Subcutaneous abdominal adipose tissue (tissue), 5 donors: ENCODE data around the gene SOCS6.
A peak's percentile ranks its signal among the peaks of the same experiment; 100 is the strongest.

Experiments used
- H3K27ac ChIP-seq: one replicate; pipeline ENCODE4 v1.7.0; 2013; ENCODE audit warnings: low read depth, mild to moderate bottlenecking, inconsistent platforms, low read length, moderate library complexity
- H3K27me3 ChIP-seq, 5 donors: one replicate each; pipeline ENCODE4 v1.7.0; 2013; ENCODE audit warnings: low read length in 5 of 5, inconsistent platforms in 1 of 5; ENCODE audit not compliant: control insufficient read depth in 5 of 5, insufficient read depth in 4 of 5
- H3K36me3 ChIP-seq, 5 donors: one replicate each; pipeline ENCODE4 v1.7.0; 2013; ENCODE audit warnings: low read length in 5 of 5; ENCODE audit not compliant: control insufficient read depth in 5 of 5, insufficient read depth in 5 of 5
- H3K4me1 ChIP-seq, 5 donors: one replicate each; pipeline ENCODE4 v1.7.0; 2013; ENCODE audit warnings: low read length in 5 of 5, mild to moderate bottlenecking in 3 of 5, moderate library complexity in 1 of 5; ENCODE audit not compliant: control insufficient read depth in 5 of 5, insufficient read depth in 5 of 5
- H3K4me3 ChIP-seq, 5 donors: one replicate each; pipeline ENCODE4 v1.7.0; 2013; ENCODE audit warnings: low read length in 5 of 5, low read depth in 1 of 5
- H3K9ac ChIP-seq, 5 donors: one replicate each; pipeline ENCODE4 v1.7.0; 2013; ENCODE audit warnings: low read length in 5 of 5, mild to moderate bottlenecking in 4 of 5, moderate library complexity in 3 of 5
- H3K9me3 ChIP-seq, 5 donors: one replicate each; pipeline ENCODE4 v1.7.0; 2013; ENCODE audit warnings: low read length in 5 of 5; ENCODE audit not compliant: control insufficient read depth in 5 of 5
- donor health status: healthy.
- donor health status: healthy.
- donor health status: healthy.
- donor health status: healthy.
- donor health status: healthy.

Gene SOCS6

DNA sequence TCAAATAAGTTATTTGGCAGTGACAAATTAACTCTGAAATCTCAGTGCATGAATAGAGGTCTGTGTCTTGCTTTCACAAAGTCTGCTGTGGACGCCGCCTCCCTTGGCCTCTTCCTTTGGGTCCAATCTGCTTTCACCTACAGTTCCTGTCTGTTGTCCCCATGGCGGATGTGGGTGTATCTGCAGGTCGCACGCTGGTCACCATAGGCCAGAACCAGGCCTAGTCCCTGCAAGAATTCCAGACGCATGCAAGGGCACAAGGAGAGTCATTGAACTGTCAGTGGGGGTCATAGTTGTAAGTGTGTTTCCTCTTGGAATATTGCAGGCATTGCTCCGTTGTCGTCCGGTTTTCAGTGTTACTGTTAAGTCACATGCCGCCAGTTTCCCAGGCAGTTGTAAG is 7.4 kb downstream of the SOCS6 start:
- H3K36me3 ChIP-seq = no peaks in the 10 kb centered on the region
- no peaks in the 10 kb centered on the region for H3K9me3 ChIP-seq
- H3K27ac ChIP-seq = no peak overlapping the region
- peaks cover 6 to 34% (median 27%) of the 10 kb centered on the region in 5 donors for H3K4me1 ChIP-seq
- no peak overlapping the region for H3K9ac ChIP-seq
- H3K27me3 ChIP-seq = no peaks in the 10 kb centered on the region
- peak overlapping the region in 2 of 5 donors; percentile 17 to 22 for H3K4me3 ChIP-seq

DNA sequence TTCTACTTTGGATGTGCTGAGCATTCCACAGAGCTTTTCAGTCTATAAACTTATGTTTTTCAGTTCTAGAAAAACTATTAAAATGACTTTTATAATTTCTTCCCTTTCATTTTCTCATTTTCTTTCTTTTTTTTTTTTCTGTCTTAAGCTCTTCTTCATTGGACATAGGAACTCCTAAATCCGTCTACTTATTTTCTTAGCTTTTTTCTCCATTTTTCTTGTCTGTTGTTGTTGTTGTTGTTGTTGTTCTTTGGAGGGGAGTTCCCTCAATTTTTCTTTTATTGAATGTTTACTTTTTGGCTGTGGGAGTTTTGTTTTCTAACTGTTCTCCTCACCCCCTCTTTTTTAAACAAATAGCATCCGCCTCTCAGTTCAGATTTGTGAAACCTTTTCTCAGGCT is 7.9 kb downstream of the SOCS6 start:
- Histone ChIP-seq H3K36me3 (no peaks in the 10 kb centered on the region), H3K27me3 (no peaks in the 10 kb centered on the region), H3K9ac (no peak overlapping the region), H3K4me3 (no peak overlapping the region), H3K9me3 (no peaks in the 10 kb centered on the region), H3K4me1 (peaks cover 6 to 36% (median 26%) of the 10 kb centered on the region in 5 donors), H3K27ac (no peak overlapping the region)

DNA sequence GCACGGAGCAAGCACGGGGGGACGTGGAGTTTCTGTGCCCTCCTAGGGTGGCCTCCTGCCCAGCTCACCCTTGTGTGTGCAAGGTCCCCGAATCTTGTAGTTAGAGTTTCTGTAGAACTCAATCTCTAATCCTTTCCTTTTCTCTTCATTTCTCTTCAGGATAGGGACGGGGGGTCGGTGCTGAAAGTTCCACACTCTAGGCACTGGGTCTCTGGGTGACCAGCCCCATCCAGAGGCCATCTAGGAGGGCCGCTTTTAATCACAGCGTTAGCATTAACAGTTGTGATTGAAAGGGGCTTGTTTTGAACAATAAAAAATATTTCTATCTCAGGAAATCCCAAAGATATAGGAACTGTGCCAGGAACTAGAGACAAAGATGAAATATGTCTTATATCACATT is 10.5 kb downstream of the SOCS6 start:
- H3K4me3 ChIP-seq = no peak overlapping the region
- H3K9ac ChIP-seq = no peak overlapping the region
- peaks cover 6 to 33% (median 13%) of the 10 kb centered on the region in 5 donors for H3K4me1 ChIP-seq
- no peaks in the 10 kb centered on the region for H3K27me3 ChIP-seq
- no peak overlapping the region for H3K27ac ChIP-seq
- no peaks in the 10 kb centered on the region for H3K36me3 ChIP-seq
- no peaks in the 10 kb centered on the region for H3K9me3 ChIP-seq

DNA sequence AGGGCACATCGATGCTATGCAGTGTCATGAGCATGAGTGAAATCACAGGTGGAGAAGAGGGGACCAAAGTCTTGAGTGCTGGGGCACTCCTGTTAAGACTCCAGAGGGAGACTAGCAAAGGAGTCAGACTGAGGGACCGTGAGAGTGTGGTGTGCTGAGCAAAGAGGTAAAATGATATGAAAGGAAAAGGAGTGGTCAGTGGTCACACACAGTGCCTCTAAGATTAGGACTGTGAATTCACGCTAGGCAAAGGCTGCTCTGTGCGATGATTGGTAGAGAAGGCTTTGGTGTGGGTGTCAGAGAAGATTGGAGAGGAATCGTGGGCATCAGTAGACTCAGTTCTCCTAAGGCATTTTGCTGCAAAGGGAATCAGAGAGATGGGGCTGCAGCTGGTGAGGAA is 12.8 kb downstream of the SOCS6 start:
- H3K4me1 ChIP-seq = peaks cover 0 to 17% (median 0%) of the 10 kb centered on the region in 5 donors
- H3K4me3 ChIP-seq = no peak overlapping the region
- no peak overlapping the region for H3K9ac ChIP-seq
- no peaks in the 10 kb centered on the region for H3K9me3 ChIP-seq
- no peaks in the 10 kb centered on the region for H3K27me3 ChIP-seq
- no peaks in the 10 kb centered on the region for H3K36me3 ChIP-seq
- no peak overlapping the region for H3K27ac ChIP-seq

DNA sequence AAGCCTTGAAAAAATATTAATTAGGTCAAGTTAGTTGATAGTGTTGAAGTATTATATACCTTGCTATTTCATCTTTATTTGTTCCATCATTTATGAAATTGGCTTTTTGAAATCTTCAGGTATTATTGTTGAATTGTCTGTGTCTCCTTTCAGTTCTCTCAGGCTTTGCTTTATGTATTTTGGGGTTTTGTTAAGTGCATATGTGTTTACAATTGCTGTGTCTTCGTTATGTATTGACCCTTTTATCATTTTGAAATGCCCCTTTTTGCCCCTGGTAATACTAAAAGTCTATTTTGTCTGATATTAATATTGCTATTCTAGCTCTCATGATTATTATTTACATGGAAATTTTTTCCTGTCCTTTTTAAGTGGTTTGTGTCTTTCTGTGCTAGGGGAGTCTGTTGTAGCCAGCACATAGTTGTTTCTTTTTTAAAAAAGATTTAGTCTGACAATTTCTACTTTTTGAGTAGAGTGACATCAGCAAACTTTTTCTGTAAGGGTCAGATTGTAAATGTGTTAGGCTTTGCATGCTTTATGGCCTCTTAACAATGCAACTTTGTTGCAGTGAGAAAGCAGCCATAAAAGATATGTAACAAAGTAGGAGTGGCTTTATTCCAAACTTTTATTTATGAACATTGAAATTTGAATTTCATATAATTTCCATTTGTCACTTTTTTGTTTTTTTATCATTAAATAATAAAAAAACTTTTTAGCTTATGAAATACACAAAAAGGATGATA is 19.9 kb downstream of the SOCS6 start:
- peaks cover 0 to 5% (median 0%) of the 10 kb centered on the region in 5 donors for H3K9me3 ChIP-seq
- no peaks in the 10 kb centered on the region for H3K36me3 ChIP-seq
- no peak overlapping the region for H3K27ac ChIP-seq
- no peak overlapping the region for H3K4me3 ChIP-seq
- H3K4me1 ChIP-seq = no peaks in the 10 kb centered on the region
- H3K9ac ChIP-seq = no peak overlapping the region
- no peaks in the 10 kb centered on the region for H3K27me3 ChIP-seq

DNA sequence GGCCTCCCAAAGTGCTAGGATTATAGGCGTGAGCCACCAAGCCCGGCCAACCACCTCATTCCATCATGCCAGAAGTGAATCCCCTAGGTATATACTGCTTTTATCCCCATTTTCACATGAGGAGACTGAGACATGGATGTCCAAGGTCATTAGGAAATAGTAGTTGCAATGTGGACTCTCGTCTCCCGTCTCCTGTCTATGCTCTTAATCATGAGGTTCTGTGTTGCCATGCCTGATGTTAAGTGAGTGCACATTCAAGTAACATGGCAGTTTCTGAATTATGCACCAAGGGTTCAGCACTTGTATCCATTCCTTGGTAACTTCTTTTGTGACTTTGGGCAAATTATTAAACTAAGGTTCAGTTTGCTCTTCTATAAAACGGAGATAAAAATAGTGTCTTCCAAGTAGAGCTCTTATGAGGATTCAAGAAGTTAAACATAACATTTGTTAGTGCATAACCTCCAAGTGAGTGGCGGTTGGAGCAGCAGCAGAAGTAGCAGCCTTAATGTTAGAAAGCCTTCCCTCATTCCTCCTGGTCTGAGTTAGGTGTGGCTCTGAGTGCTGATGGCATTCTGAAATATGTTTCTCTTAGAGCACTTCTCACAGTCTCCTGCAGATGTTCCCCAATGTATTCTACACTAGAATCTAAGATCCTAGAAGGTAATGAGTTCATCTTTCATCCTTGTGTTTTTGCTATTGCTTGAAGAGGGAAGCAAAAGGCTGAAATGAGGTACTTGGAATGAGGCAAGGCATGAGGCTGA is 21.9 kb downstream of the SOCS6 start:
- Histone ChIP-seq H3K9ac (no peak overlapping the region), H3K36me3 (no peaks in the 10 kb centered on the region), H3K9me3 (peaks cover 0 to 5% (median 0%) of the 10 kb centered on the region in 5 donors), H3K27ac (no peak overlapping the region), H3K27me3 (no peaks in the 10 kb centered on the region), H3K4me3 (no peak overlapping the region), H3K4me1 (no peaks in the 10 kb centered on the region)

DNA sequence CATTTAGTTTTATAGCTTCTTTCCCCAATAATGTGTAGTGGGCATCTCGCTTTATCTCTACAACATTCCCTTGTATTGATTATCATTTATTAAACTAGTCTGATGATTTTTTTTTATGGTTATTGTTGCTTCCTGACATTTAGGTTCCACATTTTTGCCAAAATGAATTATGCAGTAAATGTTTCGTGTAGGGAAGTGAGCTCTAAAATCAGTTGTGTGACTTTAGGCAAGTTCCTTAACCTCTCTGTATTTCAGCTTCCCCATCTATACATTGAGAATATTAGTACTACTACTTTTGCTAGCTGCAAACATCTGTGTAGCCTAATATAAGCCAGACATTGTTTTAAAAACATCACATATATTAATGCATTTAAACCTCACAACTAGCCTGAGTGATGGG is 22.9 kb downstream of the SOCS6 start:
- Histone ChIP-seq H3K4me1 (no peaks in the 10 kb centered on the region), H3K9me3 (peaks cover 0 to 5% (median 0%) of the 10 kb centered on the region in 5 donors), H3K27me3 (no peaks in the 10 kb centered on the region), H3K9ac (no peak overlapping the region), H3K36me3 (no peaks in the 10 kb centered on the region), H3K4me3 (no peak overlapping the region), H3K27ac (no peak overlapping the region)

DNA sequence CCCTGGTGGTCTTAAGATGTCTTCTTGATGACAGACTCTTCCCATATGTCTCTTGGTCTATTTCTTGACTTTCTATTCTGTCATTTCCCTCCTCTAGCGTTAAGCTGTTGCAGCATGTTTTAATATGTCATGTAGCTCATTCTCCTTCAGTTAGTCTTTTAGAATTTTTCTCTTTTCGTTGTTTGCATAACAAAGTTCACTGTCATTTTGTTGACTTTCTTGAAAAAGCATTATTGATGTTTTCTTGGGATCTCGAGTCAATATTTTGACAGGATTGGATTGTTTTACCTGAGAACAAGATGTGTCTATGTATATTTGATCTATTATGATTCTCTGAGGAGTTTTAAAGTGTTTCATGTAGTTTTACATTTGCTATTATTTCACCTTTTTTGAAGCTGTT is 24.8 kb downstream of the SOCS6 start:
- no peak overlapping the region for H3K27ac ChIP-seq
- no peaks in the 10 kb centered on the region for H3K4me1 ChIP-seq
- H3K27me3 ChIP-seq = no peaks in the 10 kb centered on the region
- H3K4me3 ChIP-seq = no peak overlapping the region
- no peak overlapping the region for H3K9ac ChIP-seq
- peaks cover 0 to under 1% (median 0%) of the 10 kb centered on the region in 5 donors for H3K9me3 ChIP-seq
- H3K36me3 ChIP-seq = no peaks in the 10 kb centered on the region

DNA sequence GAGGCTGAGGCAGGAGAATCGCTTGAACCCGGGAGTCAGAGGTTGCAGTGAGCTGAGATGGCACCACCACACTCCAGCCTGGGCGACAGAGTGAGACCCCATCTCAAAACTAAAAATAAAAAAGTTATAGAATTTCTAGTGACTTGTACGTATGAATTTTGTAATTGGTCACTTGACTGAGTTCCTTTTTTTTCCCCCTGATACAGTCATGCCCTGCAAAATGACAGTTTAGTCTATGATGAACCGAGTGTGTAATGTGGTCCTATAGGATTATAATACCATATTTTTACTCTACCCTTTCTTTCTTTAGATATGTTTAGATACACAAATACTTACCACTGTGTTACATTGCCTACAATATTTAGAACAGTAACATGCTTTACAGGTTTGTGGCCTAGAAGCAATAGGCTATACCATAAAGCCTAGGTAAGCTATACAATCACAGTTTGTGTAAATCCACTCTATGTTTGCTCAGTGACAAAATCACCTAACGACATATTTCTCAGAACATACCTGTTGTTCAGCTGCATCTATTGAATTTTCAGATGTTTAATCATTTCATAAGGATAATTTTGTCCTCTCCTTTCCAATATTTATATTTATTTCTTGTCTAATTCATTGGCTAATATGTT is 25.4 kb downstream of the SOCS6 start:
- Histone ChIP-seq H3K36me3 (no peaks in the 10 kb centered on the region), H3K9ac (no peak overlapping the region), H3K27me3 (no peaks in the 10 kb centered on the region), H3K4me3 (no peak overlapping the region), H3K4me1 (no peaks in the 10 kb centered on the region), H3K27ac (no peak overlapping the region), H3K9me3 (no peaks in the 10 kb centered on the region)

DNA sequence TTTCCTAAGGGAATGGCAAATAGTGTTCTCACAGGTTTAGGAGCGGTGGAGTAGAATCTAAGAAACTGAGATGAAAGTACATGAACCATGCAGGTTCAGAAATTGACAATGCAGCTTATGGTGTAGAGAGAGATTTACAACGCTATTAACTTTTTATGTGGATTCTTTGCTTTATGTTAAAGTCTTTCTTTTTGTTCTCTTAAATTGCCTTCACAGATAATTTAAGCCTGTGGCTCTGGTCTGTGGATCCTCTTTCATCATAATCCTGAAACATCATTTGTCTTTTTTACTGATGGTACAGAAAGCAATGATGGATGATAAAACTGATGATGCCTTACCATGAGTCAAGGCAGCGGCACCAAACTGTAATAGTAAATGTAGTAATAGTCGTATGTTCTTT is 30.3 kb downstream of the SOCS6 start:
- Histone ChIP-seq H3K27ac (no peak overlapping the region), H3K4me1 (no peaks in the 10 kb centered on the region), H3K4me3 (no peak overlapping the region), H3K27me3 (no peaks in the 10 kb centered on the region), H3K9me3 (no peaks in the 10 kb centered on the region), H3K36me3 (no peaks in the 10 kb centered on the region), H3K9ac (no peak overlapping the region)
